ENCODE measurements around the gene CDK19. TPM values are rescaled to one million over a fixed set of nuclear protein-coding genes. Genes with fewer than 3 reads are reported as not detected.

CDK19 gene
- total and polyA plus RNA-seq, 9 of the 15 experiments (the other 6 are each of a cell fraction or from before 2014, with no cell fraction given), result 3.8 to 15.2 (median 7.4) TPM

DNA sequence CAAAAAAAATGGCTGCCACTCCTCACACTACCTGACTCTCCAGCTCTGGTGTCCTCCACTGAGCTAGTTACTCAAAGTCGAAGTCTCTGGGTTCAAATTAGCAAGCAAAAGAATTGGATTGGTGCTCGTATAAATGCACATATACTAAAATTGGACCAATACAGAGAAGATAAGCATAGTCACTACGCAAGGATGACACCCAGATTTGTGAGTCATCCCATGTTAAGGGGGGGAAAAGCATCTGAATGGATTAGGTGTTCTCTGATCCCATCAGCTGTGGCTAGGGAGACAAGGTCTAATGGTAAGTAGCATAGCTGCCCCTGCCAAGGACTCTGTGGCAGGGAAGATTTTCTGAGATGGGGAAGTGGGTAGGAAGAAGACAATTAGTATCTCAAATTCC, 41.0 kb upstream of the CDK19 start:
- no peaks in the 10 kb centered on the region for H4K20me1 ChIP-seq (replicated peaks; ENCODE audit: control insufficient read depth, insufficient read depth, low read length)
- no TSS peak for BruUV-seq (replicated peaks)
- ATAC-seq (no peak), DNase-seq (ENCODE audit: extremely low read depth in 1 of 4, low spot score in 3 of 4) (no peak), FAIRE-seq (no peak)
- H3K36me3 ChIP-seq (ENCODE audit: control insufficient read depth, insufficient read depth, low read length), result no peaks in the 10 kb centered on the region
- intact Hi-C loops (cut with micrococcal nuclease) (no loop called here), in situ Hi-C loops (cut with MboI) (no loop called here)
- H3K4me2 ChIP-seq (ENCODE audit: insufficient read depth, low read length), result no peak overlapping the region
- no peak overlapping the region for H2AFZ ChIP-seq (ENCODE audit: low read depth, low read length)
- H3K27ac ChIP-seq (ENCODE audit: extremely low read depth, low read depth, low read length), result no peak overlapping the region
- H3K9me3 ChIP-seq (replicated peaks; ENCODE audit: control insufficient read depth, insufficient read depth, low read depth, low read length), result no peaks in the 10 kb centered on the region
- H3K79me2 ChIP-seq (ENCODE audit: control insufficient read depth, insufficient read depth, low read length), result no peaks in the 10 kb centered on the region
- H3K27me3 ChIP-seq (ENCODE audit: control insufficient read depth in 2 of 2, insufficient read depth in 2 of 2, low read length in 2 of 2), result 0 out of 5 replicates have a peak, but pooled peaks cover 0 to 3% of the 10 kb centered on the region in 2 experiments
- POLR2A ChIA-PET, result interaction anchor here (0.7 to 2.0 kb wide), 3 partner anchors 11 to 41 kb away, joined by 3 to 11 read pairs (median 5); partner anchors contain the start of genes AMD1 and CDK19
- 2% methylated on average over 3 of the region's 3 CpGs for WGBS (ENCODE audit: insufficient coverage, low coverage, missing lambda C conversion rate)
- H3K4me1 ChIP-seq (replicated peaks in 1 of 2; ENCODE audit: control insufficient read depth in 2 of 2, insufficient read depth in 2 of 2, low read length in 2 of 2), result peaks cover 0 to 6% of the 10 kb centered on the region in 2 experiments; a peak in 2 of 5 replicates
- no peak overlapping the region for H3K4me3 ChIP-seq
- H3K9ac ChIP-seq (ENCODE audit: insufficient read depth in 1 of 2, low read depth in 2 of 2, low read length in 2 of 2), result no peak overlapping the region
- CTCF ChIA-PET (ENCODE audit: low intra/inter-chr PET ratio), result no interaction called here
- H3K9me1 ChIP-seq (ENCODE audit: control insufficient read depth, insufficient read depth, low read length), result no peaks in the 10 kb centered on the region
- TF ChIP-seq ZNF224 (CRISPR knock-in tag; IDR thresholded peaks at IDR 0.05) (no peak), CEBPB (tag; IDR thresholded peaks at IDR 0.05) (0 out of 2 replicates have a peak, but pooled peaks have one; percentile 12), ARID1B (IDR thresholded peaks at IDR 0.05) (0 out of 2 replicates have a peak, but pooled peaks have one; percentile 22), ZFP91 (CRISPR knock-in tag; IDR thresholded peaks at IDR 0.05) (no peak), TRIM24 (IDR thresholded peaks at IDR 0.05) (no peak), ZNF431 (CRISPR knock-in tag; IDR thresholded peaks at IDR 0.05) (no peak), KDM1A (IDR thresholded peaks at IDR 0.05) (0 out of 4 replicates have a peak, but pooled peaks of 1 of the 2 experiments have one; percentile 15), JUND (IDR thresholded peaks at IDR 0.05; ENCODE audit: borderline replicate concordance, low read depth, low read length) (peak; percentile 65), JUND (tag; IDR thresholded peaks at IDR 0.05; ENCODE audit: borderline replicate concordance, low read depth, low read length) (peak; percentile 79; the same call in 2 of the 3 replicates), MAZ (CRISPR knock-in tag; conservative IDR thresholded peaks at IDR 0.05 in 1 of 2, IDR thresholded peaks at IDR 0.05 in 1 of 2) (no peak), TAF9B (IDR thresholded peaks at IDR 0.05; ENCODE audit: partially characterized antibody) (no peak), MIER1 (IDR thresholded peaks at IDR 0.05; ENCODE audit: low read depth) (no peak), YY1 (IDR thresholded peaks at IDR 0.05; ENCODE audit: borderline replicate concordance in 1 of 3, control insufficient read depth in 1 of 3, extremely low read depth in 1 of 3, insufficient read depth in 3 of 3, insufficient read length in 1 of 3, insufficient replicate concordance in 2 of 3, low read depth in 1 of 3, low read length in 2 of 3) (peak in 1 of 3 experiments; percentile 41), CTBP1 (IDR thresholded peaks at IDR 0.05; ENCODE audit: borderline replicate concordance) (peak; percentile 54; the same call in 1 of the 2 replicates)
- TF ChIP-seq, protein P1, sequence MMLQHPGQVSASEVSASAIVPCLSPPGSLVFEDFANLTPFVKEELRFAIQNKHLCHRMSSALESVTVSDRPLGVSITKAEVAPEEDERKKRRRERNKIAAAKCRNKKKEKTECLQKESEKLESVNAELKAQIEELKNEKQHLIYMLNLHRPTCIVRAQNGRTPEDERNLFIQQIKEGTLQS (IDR thresholded peaks at IDR 0.05), result peak; percentile 82
- TF ChIP-seq, protein P1 (CRISPR knock-in tag; conservative IDR thresholded peaks at IDR 0.05), result no peak
- TF ChIP-seq, protein P2, sequence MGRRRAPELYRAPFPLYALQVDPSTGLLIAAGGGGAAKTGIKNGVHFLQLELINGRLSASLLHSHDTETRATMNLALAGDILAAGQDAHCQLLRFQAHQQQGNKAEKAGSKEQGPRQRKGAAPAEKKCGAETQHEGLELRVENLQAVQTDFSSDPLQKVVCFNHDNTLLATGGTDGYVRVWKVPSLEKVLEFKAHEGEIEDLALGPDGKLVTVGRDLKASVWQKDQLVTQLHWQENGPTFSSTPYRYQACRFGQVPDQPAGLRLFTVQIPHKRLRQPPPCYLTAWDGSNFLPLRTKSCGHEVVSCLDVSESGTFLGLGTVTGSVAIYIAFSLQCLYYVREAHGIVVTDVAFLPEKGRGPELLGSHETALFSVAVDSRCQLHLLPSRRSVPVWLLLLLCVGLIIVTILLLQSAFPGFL (CRISPR knock-in tag; IDR thresholded peaks at IDR 0.05), result no peak
- TF ChIP-seq, protein P3, sequence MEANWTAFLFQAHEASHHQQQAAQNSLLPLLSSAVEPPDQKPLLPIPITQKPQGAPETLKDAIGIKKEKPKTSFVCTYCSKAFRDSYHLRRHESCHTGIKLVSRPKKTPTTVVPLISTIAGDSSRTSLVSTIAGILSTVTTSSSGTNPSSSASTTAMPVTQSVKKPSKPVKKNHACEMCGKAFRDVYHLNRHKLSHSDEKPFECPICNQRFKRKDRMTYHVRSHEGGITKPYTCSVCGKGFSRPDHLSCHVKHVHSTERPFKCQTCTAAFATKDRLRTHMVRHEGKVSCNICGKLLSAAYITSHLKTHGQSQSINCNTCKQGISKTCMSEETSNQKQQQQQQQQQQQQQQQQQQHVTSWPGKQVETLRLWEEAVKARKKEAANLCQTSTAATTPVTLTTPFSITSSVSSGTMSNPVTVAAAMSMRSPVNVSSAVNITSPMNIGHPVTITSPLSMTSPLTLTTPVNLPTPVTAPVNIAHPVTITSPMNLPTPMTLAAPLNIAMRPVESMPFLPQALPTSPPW (CRISPR knock-in tag; IDR thresholded peaks at IDR 0.05), result peak; percentile 60

All from K562 (cell line).